ENCODE data around the gene MC3R.

MC3R gene

DNA sequence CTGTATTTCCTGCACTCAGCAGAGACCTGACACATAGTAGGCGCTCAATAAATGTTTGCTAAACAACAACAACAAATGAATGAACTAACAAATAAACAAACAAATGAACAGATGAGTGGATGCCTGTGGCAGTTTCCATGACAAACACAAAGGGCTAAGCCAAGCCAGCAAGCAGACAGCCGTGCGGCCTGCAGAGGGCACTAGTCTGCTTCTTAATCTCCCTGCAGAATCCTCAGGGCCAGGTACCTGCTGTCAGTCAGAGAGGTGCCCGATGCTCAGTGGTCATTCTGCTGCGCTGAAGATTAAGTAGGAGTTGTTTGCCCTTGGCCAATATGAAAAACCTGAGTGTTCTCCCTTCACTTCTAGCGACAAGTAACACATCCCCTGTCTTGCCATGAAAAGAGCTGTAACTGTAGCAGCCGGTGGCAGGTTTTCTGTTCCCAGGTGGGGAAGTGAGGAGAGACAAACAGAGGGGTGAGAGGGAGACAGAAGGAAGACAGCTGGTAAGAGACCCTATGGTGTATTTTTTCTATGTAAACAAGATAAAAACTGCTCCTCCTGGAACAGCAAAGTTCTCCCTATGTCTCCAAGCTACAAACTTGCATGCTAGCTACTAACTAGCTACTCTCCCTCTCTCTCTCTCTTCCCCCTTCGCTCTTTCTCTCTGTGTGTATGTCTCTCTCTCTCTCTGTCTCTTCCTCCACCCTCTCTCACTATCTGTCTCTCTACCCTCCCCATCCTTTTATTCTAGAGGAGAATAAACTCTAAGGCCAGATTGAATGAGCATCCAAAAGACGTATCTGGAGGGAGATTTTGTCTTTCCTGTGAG, at the start of gene MC3R:
Gene MC3R, plus strand, starts transcription at position 779 of the 829 bp plus-strand sequence. CDS start 112 bp downstream, outside the sequence.
- DNase-seq (ENCODE audit: insufficient read length, low spot score) (no peak), FAIRE-seq (no peak)
- TF ChIP-seq, protein P1, sequence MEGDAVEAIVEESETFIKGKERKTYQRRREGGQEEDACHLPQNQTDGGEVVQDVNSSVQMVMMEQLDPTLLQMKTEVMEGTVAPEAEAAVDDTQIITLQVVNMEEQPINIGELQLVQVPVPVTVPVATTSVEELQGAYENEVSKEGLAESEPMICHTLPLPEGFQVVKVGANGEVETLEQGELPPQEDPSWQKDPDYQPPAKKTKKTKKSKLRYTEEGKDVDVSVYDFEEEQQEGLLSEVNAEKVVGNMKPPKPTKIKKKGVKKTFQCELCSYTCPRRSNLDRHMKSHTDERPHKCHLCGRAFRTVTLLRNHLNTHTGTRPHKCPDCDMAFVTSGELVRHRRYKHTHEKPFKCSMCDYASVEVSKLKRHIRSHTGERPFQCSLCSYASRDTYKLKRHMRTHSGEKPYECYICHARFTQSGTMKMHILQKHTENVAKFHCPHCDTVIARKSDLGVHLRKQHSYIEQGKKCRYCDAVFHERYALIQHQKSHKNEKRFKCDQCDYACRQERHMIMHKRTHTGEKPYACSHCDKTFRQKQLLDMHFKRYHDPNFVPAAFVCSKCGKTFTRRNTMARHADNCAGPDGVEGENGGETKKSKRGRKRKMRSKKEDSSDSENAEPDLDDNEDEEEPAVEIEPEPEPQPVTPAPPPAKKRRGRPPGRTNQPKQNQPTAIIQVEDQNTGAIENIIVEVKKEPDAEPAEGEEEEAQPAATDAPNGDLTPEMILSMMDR (IDR thresholded peaks at IDR 0.05; ENCODE audit: insufficient read depth, missing control alignments), result peak; percentile 60

DNA sequence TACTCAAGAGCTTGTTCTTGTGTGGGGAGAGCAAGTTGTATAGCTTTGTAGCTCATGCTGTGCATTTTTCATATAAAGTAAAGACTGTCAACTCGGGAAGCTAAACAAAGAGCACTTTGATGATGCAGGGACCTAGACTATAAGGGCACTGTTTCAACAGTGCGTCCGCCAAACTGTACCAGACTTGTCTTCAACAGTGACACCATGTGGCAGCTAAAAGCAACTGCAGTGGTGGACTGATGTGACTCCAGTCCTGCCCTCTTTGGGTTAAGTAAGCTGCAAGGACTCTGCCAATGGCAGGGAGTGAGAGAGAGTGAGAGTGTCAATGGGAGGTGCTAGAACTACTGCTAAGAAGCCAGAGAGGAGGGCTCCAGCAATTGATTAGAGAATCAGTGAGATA, 48.1 kb upstream of the MC3R start:
- DNase-seq (ENCODE audit: insufficient read length, low spot score) (no peak), FAIRE-seq (no peak)
- TF ChIP-seq, protein P1 (IDR thresholded peaks at IDR 0.05; ENCODE audit: insufficient read depth, missing control alignments), result peak; percentile 14

DNA sequence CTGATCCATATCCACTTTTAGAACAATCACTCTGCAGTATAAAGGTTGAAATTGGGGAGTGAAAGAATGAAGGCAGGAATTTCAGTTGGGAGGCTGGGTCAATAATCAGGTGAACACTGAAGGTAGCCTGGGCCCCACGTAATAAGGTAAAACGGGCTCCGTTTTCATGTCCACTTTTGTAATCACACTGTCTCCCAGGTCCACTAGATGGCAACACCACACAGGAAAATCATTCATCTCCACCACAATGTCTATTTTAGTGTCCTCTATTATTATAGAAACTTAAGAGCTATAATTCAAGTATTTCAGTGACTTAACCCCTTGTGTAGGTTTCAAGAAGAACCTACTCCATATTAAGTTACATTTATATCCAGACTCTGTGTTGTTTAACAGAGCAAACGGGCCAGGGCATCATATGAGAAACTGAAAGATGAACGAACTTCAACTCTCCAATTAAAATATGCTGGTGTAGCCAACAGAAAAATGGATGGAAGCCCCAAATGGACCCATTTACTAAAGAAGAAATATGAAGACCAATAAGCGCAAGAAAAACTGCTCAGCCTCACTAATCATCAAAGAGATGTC, 45.9 kb upstream of the MC3R start:
- no peak for DNase-seq (ENCODE audit: insufficient read length, low spot score)
- TF ChIP-seq, protein P1 (IDR thresholded peaks at IDR 0.05; ENCODE audit: insufficient read depth, missing control alignments), result peak; percentile 21

DNA sequence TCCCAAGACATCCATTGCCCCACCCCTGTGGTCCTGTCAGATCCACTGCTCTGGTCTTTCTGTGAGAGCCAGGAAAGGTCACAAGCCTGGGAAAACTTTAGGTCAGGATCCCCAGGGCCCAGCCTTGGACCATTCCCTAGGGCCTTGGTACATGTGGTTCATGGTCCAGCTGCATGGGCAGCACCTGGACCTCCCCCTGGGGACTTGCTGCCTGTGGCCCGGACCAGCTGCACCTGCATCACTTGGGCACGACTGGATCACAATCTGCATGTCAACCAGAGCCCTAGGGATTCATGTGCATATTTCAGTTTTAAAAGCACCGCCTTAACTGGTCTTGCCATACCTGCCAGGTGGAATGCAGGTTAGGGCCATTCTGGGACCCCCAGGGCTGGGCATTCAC, 44.3 kb upstream of the MC3R start:
- TF ChIP-seq, protein P1 (IDR thresholded peaks at IDR 0.05; ENCODE audit: insufficient read depth, missing control alignments), result no peak
- no peak for DNase-seq (ENCODE audit: insufficient read length, low spot score)
- no peak for FAIRE-seq

More for the DNA sequence above, 45.9 kb upstream of the MC3R start:
- no peak for FAIRE-seq

DNA sequence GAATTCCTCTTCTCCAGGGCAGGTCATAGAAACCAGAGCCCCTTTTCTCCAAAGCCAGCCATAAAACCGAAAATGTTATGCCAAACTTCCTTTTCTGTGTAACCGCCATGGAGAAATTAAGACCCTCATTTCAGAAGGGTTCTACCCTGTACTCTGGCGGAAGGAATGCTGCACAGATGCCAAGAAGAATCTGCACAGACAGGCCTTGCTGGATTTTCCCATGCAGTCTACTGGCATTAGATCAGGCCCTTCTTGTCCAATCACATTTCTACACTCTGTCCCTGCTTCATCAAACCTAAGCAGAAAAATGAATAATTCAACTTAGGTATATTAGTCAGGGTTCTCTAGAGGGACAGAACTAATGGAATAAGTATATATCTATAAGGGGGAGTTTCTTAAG, 43.2 kb upstream of the MC3R start:
- DNase-seq (ENCODE audit: insufficient read length, low spot score) (no peak), FAIRE-seq (no peak)
- TF ChIP-seq, protein P1 (IDR thresholded peaks at IDR 0.05; ENCODE audit: insufficient read depth, missing control alignments), result no peak

DNA sequence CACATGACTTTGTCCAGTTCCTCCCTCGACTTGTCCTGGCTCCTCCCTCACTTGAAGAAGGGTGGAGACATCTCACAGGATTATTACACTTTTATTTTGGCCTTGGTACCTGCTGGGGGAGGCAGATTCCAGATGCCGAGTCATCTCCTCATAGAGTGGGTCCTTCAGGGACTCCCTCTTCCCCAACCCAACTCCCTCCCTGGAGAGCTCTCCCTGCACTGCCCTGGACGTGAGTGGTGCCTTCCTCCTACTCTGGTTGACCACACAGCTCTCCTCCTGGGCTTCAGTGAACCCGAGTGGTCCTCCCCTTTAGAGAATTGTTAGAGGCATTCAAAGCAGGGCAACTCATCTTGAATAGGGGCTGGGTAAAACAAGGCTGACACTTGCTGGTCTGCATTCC, 40.9 kb upstream of the MC3R start:
- FAIRE-seq (no peak), DNase-seq (ENCODE audit: insufficient read length, low spot score) (no peak)
- TF ChIP-seq, protein P1 (IDR thresholded peaks at IDR 0.05; ENCODE audit: insufficient read depth, missing control alignments), result no peak

DNA sequence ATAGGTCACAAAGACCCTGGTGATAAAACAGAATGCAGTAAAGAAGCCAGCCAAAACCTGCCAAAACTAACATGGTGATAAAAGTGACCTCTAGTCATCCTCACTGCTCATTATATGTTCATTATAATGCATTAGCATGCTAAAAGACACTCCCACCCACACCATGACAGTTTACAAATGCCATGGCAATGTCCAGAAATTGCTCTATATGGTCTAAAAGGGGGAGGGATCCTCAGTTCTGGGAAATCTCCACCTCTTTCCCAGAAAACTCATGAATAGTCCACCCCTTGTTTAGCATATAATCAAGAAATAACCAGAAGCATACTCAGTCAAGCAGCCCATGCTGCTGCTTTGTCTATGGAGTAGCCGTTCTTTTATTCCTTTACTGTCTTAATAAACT, 40.4 kb upstream of the MC3R start:
- DNase-seq (ENCODE audit: insufficient read length, low spot score) (no peak), FAIRE-seq (no peak)
- TF ChIP-seq, protein P1 (IDR thresholded peaks at IDR 0.05; ENCODE audit: insufficient read depth, missing control alignments), result no peak
